AG09319 (cell line): ENCODE results near the gene SLC6A2.
A peak's percentile ranks its signal among the peaks of the same experiment; 100 is the strongest.

Experiments used
- DNase-seq: peaks from one replicate; pipeline ENCODE4 v3.0.0-alpha.2; 2010; ENCODE audit warnings: low read depth; ENCODE audit errors: extremely low read depth
- CTCF ChIP-seq: IDR thresholded peaks from 2 replicates; pipeline ENCODE4 v1.5.1; 2011; ENCODE audit warnings: low read depth, mild to moderate bottlenecking, inconsistent platforms, low read length, moderate library complexity

Gene SLC6A2

GRCh38 chr16:55700961-55701360 lies 45.2 kb downstream of the SLC6A2 start:
- no peak for DNase-seq
- no peak for TF ChIP-seq CTCF

- TF ChIP-seq CTCF: peak; percentile 63
- no peak for DNase-seq
Measured at GRCh38 chr16:55701442-55702319, 45.9 kb downstream of the SLC6A2 start.

GRCh38 chr16:55703003-55704001 lies 47.5 kb downstream of the SLC6A2 start:
- peak; percentile 55 for TF ChIP-seq CTCF
- DNase-seq: peak; percentile 41

GRCh38 chr16:55706739-55707384 lies 51.1 kb downstream of the SLC6A2 start:
- no peak for TF ChIP-seq CTCF

GRCh38 chr16:55709801-55710200 lies 54.0 kb downstream of the SLC6A2 start:
- DNase-seq: no peak
- TF ChIP-seq CTCF: no peak

More at GRCh38 chr16:55706739-55707384, 51.1 kb downstream of the SLC6A2 start:
- no peak for DNase-seq

- no peak for TF ChIP-seq CTCF
- DNase-seq: no peak
Measured at GRCh38 chr16:55710466-55710865, 54.7 kb downstream of the SLC6A2 start.
